HG03175 (cell line): ENCODE measurements around the gene INPP5D.
"Not testable (repeated sequence)": the region's sequence is repeated elsewhere in the genome, so short reads cannot be mapped to it uniquely, and the experiment has no call there.

Experiments used
- ATAC-seq: cut with Tn5 transposase; IDR thresholded peaks from one replicate; pipeline ENCODE4 v1.9.1; 2021; ENCODE audit warnings: mild to moderate bottlenecking, moderate library complexity; ENCODE audit not compliant: unreplicated experiment

Gene INPP5D

DNA sequence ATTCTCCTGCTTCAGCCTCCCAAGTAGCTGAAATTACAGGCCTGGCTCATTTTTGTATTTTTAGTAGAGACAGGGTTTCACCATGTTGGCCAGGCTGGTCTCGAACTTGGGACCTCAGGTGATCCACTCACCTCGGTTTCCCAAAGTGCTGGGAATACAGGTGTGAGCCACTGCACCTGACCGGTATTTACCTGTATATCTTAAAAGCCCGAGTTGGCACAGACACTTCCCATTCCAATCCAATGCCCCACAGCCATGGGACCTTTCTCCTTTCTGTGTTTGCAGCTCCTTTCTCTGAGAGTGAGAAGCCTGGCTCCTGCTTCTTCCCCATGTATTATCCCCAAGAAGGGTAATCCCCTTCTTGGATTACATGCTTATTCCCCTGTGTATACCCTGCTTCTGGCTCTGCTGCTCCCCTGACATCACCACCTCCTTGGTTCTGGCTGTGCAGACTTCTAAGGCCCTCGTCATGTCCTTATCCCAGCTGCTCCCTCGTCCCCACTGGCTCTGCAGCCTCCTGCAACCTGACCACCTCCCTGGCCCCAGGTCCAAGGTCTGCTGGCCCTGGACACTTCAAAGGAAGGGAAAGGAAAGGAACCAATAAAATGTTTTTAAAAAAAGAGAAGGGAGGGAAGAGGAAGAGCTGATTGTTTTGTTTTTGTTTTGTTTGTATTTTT lies 52.8 kb downstream of the INPP5D start:
- ATAC-seq, result no peak

DNA sequence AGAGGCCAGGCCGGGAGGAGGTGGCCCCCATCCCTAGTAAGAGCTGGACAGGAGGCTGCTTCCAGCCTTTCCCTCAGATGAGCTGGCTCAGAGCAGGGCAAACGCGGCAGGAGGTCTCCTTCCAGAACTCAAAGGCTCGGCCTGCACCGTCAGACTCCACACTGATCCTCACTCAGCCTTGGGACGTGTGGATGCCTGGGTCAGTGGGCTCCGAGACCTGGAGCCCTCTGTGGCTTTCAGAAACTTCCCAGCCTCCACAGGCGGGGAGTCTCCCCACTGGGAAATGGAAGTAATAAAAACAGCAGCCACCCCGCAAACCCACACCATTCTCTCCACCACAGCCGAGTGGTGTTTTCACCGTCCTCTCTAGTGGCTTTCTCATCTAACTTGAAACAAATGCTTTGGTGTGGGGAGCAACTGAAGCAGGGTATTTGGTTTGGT lies 54.3 kb downstream of the INPP5D start:
- no peak for ATAC-seq

DNA sequence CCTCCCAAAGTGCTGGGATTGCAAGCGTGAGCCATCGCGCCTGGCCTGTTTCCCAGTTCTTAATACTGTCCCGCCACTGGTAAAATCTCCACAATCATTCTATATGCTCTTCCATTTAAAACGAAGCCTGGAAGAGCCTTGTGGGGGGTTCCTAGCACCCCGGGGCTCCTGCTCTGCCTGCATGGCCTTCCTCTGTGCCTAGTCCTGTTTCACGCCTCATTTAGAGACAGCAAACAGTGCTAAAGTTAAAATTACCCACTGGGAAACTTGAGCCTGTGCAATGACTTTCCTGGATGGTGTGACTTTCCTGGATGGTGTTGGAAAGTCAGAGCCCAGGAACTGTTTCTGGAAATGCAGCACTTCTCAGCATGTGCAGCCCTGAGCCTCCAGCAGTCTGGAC lies 55.0 kb downstream of the INPP5D start:
- ATAC-seq, result no peak

DNA sequence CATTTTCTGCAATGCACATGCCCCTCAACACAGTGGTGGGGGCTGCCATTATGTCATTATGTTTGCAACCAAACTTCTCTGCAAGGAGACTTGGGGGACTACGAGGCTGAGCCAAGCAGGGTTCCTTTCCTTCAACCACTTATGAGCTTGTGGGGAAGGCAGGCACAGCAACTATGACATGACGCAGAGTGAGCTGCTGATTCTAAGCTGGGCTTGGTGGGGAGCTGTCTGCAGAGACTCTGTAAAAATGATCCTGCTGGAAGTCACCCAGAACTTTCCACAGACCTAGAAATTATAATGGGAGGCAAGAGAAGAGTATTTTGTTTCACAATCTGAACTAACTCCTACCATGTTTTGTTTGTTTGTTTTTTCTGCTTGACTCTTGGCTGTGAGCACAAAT lies 55.6 kb downstream of the INPP5D start:
- no peak for ATAC-seq

DNA sequence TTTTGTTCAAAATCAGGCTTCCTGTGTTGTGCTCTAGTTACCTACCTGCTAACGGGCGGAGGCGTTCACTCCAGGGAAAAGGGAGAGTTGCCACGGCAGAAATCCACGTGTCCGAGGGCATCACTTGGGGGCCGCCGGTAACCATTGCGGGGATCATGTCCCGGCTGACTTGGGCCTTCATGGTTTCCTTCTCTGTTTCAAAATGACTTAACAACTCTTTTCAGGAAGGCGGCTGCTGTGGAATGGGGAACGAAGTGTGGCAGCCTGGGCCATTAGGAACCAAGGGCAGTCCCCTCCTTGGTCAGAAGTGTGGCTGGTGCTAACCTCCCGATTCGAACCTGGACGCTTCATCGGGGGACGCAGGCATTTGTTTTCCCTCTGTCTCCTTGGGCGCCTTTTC lies 56.8 kb downstream of the INPP5D start:
- no peak for ATAC-seq

DNA sequence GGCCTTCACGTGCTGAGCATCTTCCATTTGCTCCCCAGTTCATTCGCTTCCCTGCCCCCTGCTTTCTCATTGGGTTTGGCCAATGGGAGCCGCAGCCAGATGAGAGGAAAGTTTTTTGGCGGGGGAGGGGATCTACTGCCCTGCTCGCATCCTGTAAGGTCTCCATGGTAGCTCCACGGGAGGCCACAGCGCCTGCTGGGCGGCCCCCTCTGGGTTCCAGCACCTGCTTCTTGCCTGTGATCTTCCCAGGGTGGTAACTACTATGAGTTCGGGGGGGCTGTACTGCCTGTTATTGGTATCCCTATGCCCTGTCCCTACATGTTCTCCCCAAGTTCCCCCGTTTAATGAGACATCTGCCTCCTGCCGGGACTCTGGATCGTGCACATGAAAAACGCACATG lies 57.2 kb downstream of the INPP5D start:
- no peak for ATAC-seq

DNA sequence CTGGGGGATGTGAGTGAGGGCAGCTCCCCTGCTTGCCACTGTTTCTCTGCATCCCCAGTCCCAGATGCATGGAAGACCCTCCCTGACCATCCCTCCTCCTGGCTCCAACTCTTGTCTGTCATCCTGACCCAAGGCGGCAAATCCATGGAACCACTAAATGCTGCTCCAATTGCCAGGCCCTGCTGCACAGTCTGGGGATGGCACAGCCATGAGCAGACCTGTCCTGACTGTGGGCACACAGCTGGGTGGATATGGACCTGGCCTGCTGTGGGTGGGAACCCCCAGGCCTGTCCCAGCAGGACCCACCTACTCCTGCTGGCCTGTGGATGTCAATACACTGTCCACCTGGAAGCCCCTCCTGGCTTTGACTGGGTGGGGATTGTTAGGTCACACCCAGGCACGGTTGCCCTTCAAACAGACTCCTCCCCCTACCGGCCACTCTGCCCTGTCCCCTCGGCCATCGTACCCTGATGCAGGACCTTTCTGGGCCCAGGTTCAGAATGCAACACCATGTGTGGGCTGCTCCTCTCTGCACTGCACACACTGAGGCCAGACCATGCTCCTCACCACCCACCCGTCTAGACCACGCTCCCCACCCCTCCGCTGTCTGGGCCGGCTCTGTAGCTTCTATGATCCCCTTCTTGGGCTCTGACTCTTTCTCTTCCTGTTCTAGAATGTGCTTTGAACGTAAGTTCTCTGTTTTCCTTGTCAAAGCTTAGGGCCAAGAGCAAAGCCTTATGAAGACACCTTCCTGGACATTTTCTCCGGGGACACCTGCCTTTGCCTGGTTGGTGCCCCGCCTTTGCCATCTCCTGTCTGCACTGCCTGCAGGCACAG lies 57.9 kb downstream of the INPP5D start:
- ATAC-seq, result no peak

DNA sequence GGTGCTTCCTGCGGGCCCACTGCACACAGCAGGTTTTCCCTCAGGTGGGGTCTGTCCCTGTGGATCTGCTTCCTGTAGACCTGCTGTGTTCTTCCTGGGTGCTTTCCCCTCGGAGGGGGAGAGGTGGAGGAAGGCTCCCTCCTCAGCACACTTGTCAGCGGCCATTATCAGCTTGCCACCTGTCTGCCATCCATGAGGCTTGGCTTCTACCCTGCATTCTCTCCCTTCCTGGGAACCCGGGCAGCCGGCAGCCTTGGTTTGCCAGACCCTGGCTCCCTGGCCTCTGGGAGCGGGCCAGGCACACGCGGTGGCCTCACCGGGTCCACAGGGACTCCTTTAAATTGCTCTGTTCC lies 58.5 kb downstream of the INPP5D start:
- ATAC-seq, result no peak

DNA sequence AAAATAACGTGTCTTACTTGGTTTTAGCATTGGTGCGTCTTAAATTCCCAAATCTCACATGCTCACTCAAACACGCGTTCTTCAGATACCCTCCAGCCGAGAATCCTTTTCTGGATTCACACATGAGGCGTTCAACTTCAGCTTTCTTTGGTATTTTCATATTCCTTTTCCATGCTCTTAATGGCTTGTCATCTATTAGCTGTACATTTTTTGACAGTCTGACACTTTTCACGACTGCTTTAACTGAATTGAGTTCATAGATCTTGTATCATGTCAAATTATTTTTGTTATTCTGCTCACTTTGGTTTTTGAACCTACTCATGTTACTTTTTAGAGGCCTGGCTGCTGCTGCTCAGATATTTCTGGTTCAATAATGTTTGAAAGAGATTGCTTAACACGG lies 59.0 kb downstream of the INPP5D start:
- no peak for ATAC-seq

DNA sequence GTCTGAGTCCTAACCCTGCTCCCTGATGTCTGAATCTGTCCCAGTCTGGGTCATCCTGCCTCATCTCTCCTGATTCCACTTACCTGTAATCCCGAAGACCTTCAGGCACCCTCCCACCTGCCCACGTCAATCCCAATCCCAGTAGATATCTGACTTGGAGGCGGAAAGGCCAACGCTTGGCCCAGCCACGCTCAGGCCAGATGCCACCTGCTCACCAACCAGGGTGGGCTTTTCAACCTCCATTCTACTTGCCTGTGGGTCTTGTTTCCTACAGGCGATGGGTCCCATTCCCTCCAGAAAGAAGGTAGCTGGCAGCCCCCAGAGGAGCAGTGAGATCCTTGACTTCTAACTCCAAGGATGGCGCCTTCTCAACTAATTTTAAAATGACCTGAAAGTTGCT lies 59.7 kb downstream of the INPP5D start:
- no peak for ATAC-seq

DNA sequence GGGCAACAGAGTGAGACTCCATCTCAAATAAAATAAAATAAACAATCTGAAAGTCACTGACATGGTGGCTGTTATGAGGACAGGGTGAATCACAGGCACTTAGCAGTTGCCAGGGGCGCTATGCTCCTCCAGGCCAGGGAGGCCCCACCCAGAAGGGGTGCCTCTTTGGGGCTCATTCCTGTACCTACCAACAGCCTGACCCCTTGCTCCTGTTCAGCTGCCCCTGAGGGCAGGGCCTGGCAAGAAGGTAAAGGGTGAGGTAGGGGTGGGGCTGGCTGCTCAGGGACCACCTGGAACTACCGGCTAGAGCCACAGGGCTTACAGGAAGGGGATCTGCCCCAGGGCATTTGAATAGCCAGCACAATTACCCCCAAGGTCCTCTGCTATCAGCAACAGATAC lies 60.3 kb downstream of the INPP5D start:
- ATAC-seq, result no peak

DNA sequence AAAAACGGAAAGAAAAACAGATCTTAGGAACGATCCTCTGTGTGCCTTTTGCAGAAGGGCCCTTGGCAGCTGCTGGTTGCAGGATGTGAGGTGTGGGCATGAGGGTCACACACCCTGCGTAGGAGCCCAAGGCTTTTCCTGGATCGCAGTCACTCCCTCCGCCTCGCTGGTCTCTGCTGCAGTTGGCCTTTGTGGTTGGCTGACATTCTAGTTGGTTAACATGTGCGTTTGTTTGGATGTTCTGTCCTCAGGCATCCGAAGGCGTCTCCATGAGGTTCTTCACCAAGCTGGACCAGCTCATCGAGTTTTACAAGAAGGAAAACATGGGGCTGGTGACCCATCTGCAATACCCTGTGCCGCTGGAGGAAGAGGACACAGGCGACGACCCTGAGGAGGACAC lies 61.7 kb downstream of the INPP5D start:
- no peak for ATAC-seq

DNA sequence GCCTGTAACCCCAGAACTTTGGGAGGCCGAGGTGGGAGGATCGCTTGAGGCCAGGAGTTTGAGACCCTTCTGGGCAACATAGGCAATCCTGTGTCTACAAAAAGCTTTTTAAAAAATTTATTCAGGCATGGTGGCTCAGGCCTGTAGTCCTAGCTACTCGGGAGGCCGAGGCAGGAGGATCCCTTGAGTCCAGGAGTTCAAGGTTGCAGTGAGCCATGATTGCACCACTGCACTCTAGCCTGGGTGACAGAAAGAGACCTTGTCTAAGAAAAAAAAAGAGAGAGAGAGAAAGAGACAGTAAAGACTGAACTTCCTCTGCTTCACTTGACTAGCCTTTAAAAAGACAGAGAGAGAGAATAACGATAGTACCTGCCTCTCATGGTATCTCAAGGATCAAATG lies 62.4 kb downstream of the INPP5D start:
- no peak for ATAC-seq

DNA sequence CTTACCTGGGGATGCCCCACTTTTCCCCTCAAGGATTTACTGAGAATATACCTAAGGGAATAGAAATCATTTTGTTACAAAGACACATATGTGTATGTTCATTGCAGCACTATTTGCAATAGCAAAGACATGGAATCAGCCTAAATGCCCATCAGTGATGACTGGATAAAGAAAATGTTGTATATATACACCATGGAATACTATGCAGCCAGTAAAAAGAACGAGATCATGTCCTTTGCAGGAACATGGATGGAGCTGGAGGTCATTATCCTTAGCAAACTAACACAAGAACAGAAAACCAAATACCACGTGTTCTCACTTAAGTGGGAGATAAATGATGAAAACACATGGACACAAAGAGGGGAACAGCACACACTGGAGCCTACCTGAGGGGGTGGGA lies 63.4 kb downstream of the INPP5D start:
- ATAC-seq, result not testable (repeated sequence)

DNA sequence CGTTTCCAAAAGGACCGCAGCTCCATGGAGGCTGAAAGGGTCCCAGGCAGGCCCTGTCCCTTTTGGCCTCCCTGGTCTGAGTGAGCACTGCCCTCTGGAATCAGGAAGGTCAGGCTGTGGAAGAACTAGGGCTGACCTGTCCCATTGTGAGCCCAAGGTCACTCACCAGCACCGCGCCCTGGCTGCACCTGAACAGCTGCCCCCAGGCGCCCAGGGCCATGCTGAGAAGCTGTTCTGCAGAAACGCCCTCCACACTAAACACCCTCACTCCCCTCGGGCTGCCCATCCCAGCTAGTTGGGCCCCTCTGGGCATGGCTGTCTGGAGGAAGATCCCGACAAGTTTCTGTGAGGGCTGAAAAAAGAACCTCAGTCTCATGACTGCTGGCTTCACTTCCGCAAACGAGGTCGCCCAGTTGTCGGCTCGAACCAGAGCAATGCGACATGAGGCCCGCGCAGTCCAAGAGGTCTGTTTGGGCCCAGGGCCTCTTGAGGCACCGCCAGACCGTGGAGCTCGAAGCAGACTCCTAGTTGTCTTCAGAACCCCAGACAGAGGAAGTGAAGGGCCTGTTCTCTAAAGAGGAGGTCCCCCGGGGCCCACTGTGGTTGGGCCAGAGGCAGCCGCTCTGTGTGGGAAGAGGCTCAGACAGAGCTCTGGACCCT lies 64.4 kb downstream of the INPP5D start:
- ATAC-seq, result peak; percentile 91

DNA sequence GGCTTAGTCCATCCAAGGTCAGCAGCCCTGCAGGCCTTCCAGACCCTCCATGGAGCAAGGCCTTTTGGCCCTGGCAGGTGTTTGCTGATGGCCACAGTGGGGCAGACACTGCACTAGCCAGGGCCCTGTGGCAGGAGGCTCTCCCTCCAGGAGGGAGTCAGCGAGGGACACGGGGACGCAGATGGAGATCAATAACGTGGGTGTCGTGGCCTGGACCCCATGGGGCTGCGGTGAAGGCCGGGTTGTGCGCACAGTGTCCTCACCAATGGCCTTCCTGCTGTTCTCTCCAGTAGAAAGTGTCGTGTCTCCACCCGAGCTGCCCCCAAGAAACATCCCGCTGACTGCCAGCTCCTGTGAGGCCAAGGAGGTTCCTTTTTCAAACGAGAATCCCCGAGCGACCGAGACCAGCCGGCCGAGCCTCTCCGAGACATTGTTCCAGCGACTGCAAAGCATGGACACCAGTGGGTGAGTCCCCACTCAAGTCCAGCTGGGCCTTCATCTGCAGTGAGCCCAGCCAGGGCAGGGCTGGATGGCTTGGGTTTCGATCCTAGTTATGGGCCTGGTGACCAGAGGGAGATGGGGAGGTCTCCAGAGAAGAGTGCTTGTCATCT lies 65.4 kb downstream of the INPP5D start:
- ATAC-seq, result no peak

DNA sequence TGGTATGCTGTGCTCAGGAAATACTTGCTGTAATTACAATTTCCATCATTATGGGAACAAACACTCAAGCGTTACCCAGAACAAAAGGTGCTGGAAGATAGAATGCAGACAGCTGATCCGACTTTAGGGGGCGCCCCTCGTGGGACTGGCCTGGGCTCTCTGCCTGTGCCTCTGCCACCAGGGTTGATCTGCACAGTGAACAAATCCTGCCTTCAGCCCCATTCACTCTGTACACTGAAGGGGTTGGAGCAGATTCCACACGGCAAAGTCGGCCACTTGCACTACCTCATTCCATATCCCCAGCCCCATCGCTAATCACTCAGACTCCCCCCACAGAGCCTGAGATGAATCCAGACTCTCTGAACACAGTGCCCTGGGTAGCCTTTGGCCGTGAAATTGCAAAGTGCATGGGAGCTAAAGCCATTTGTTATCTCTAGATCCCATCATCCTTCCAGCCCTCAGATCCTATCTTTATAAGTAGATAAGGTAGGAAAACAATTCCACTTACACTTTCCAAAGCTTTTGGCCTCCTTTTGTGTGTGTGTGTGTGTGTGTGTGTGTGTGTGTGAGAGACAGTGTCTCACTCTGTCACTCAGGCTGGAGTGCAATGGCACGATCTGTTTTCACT lies 69.3 kb downstream of the INPP5D start:
- no peak for ATAC-seq

DNA sequence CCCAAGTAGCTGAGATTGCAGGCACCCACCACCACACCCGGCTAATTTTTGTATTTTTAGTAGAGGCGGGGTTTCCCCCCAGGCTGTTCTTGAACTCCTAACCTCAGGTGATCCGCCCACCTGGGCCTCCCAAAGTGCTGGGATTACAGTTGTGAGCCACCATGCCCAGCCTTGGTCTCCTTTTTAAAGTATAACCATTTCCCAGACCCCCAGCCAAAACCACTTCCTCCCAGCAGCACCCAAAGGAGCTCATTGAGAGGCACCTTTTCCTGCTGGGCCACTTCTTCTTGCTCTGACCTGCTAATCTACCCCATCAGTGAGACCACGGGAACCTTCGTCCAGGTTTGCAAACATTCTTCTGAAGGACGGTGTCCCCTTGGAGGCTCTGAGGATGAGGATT lies 69.9 kb downstream of the INPP5D start:
- no peak for ATAC-seq

DNA sequence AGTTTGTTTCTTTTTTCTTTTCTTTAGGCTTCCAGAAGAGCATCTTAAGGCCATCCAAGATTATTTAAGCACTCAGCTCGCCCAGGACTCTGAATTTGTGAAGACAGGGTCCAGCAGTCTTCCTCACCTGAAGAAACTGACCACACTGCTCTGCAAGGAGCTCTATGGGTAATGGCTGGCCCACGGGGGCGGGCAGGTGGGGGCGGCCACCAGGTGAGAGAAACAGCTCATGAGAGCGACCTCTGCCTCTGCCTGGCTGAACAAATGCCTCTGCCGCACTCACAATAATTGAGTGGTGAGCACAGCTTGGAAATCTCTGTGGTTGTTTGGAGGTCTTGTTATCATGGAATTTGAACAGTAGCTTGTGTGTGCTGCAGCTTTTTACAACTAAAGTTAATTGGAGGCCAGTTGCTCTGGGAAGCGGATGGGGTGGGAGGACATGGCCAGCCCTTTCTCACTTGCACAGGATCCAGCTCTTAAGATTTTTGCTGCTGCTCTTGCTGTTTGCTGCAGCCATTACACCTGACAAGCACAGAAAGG lies 70.4 kb downstream of the INPP5D start:
- ATAC-seq, result no peak

DNA sequence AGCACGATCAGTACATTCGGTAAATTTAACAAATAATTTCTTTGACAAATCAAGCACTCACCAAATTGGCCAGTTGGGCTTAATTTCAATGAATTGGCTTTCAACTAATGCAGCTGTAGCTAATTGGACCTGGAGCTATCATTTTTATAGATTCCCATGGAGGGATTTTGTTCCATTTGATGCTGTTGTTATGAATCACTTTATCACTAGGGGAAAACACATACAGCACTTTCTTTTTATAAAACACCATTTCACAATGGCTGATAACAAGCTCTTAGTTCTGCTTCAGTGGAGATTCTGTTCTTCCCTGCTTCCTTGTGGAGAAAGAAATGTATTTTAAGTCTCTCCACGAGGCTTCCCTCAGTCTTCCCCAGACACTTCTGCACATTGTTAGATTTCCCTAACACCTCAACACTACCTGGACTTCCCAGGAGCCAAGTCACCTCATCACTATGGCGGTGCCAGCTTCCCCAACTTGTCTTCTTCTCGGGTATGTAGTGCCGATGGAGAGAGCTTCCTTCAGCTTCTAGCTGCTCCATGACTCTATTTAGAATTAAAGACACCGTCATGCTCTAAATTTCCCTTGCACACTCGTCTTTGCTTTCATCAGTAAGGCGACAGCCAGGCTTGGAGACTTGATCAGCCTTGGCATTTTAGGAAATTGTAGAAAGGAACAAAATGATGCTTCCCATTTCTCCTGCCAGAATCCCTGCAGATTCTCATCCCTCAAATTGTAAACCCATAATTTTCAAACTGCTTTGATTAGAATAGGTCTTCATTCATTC lies 72.0 kb downstream of the INPP5D start:
- ATAC-seq, result no peak
